ENCODE data around the gene DENND1A.

Gene DENND1A

DNA sequence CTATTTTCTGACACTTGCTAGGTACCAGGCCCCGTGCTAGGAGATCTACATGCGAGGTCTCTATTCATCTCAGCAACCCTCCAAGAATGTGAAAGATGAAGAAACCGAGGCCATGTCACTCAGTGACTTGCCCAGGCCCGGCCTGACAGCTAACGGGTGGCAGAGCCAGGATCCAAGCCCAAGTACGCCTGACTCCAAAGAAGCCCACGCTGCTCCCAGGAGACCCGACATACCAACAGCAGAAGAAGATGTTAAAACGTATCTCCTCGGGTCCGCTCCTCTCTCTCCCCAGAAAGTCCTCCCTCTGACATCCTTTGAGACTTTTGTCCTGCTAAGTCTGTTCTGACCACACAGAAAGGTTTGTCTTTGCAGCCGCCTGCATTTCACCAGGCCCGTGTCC lies 508.7 kb downstream of the DENND1A start:
- Histone ChIP-seq H3K36me3 (ENCODE audit: control insufficient read depth in 1 of 2, insufficient read depth in 2 of 2, low read depth in 1 of 2, low read length in 2 of 2) (peaks cover 7 to 23% of the 10 kb centered on the region in 2 experiments), H3K9me3 (ENCODE audit: control insufficient read depth, low read length) (no peaks in the 10 kb centered on the region)
- 95% methylated on average over 13 of the region's 13 CpGs for WGBS

GRCh38 chr9:123420592-123421111 lies 509.3 kb downstream of the DENND1A start:
- Histone ChIP-seq H3K4ac (ENCODE audit: low read depth in 1 of 2, low read length in 2 of 2) (no peak overlapping the region), H3K4me2 (ENCODE audit: low read length, poor library complexity, severe bottlenecking) (no peak overlapping the region), H3K23ac (ENCODE audit: low read length in 2 of 2) (no peak overlapping the region), H2AK5ac (ENCODE audit: low read length, severe bottlenecking) (no peak overlapping the region), H2AFZ (ENCODE audit: low read depth, low read length) (no peak overlapping the region), H3K9me3 (ENCODE audit: control insufficient read depth, low read length) (no peaks in the 10 kb centered on the region), H4K8ac (ENCODE audit: low read length) (no peak overlapping the region), H2BK12ac (ENCODE audit: low read length in 2 of 2) (no peak overlapping the region), H3K4me1 (ENCODE audit: control insufficient read depth, insufficient read depth, low read depth, low read length) (no peaks in the 10 kb centered on the region), H3K4me3 (ENCODE audit: insufficient read depth in 1 of 2, low read depth in 1 of 2, low read length in 2 of 2) (no peak overlapping the region), H3K14ac (ENCODE audit: low read length in 2 of 2) (no peak overlapping the region), H3K79me1 (replicated peaks; ENCODE audit: low read length, poor library complexity, severe bottlenecking) (no peaks in the 10 kb centered on the region), H3K27ac (ENCODE audit: low read length, poor library complexity, severe bottlenecking) (no peak overlapping the region), H2BK120ac (ENCODE audit: low read depth, low read length) (no peak overlapping the region), H2BK15ac (ENCODE audit: low read depth, poor library complexity, severe bottlenecking) (no peak overlapping the region), H2BK5ac (ENCODE audit: low read depth, low read length, poor library complexity, severe bottlenecking) (no peak overlapping the region), H3K27me3 (ENCODE audit: control insufficient read depth in 1 of 2, insufficient read depth in 1 of 2, low read length in 2 of 2) (no peaks in the 10 kb centered on the region), H3K9ac (ENCODE audit: low read length) (no peak overlapping the region), H3K18ac (ENCODE audit: low read depth in 1 of 2, low read length in 2 of 2) (no peak overlapping the region), H4K91ac (ENCODE audit: low read length) (no peak overlapping the region), H3K36me3 (ENCODE audit: control insufficient read depth in 1 of 2, insufficient read depth in 2 of 2, low read depth in 1 of 2, low read length in 2 of 2) (peaks cover 7 to 23% of the 10 kb centered on the region in 2 experiments)
- no peak for DNase-seq
- 88% methylated on average over 17 of the region's 17 CpGs for WGBS

More for the DNA sequence above, 508.7 kb downstream of the DENND1A start:
- Histone ChIP-seq H3K27me3 (ENCODE audit: control insufficient read depth in 1 of 2, insufficient read depth in 1 of 2, low read length in 2 of 2) (no peaks in the 10 kb centered on the region), H4K91ac (ENCODE audit: low read length) (no peak overlapping the region), H3K4ac (ENCODE audit: low read depth in 1 of 2, low read length in 2 of 2) (no peak overlapping the region), H3K18ac (ENCODE audit: low read depth in 1 of 2, low read length in 2 of 2) (no peak overlapping the region), H2BK12ac (ENCODE audit: low read length in 2 of 2) (no peak overlapping the region), H3K14ac (ENCODE audit: low read length in 2 of 2) (no peak overlapping the region), H2AFZ (ENCODE audit: low read depth, low read length) (no peak overlapping the region), H3K9ac (ENCODE audit: low read length) (no peak overlapping the region), H2BK120ac (ENCODE audit: low read depth, low read length) (no peak overlapping the region), H2BK15ac (ENCODE audit: low read depth, poor library complexity, severe bottlenecking) (no peak overlapping the region), H2BK5ac (ENCODE audit: low read depth, low read length, poor library complexity, severe bottlenecking) (no peak overlapping the region), H3K27ac (ENCODE audit: low read length, poor library complexity, severe bottlenecking) (no peak overlapping the region), H3K23ac (ENCODE audit: low read length in 2 of 2) (no peak overlapping the region), H4K8ac (ENCODE audit: low read length) (no peak overlapping the region), H3K79me1 (replicated peaks; ENCODE audit: low read length, poor library complexity, severe bottlenecking) (no peaks in the 10 kb centered on the region), H2AK5ac (ENCODE audit: low read length, severe bottlenecking) (no peak overlapping the region), H3K4me3 (ENCODE audit: insufficient read depth in 1 of 2, low read depth in 1 of 2, low read length in 2 of 2) (no peak overlapping the region), H3K4me2 (ENCODE audit: low read length, poor library complexity, severe bottlenecking) (no peak overlapping the region), H3K4me1 (ENCODE audit: control insufficient read depth, insufficient read depth, low read depth, low read length) (no peaks in the 10 kb centered on the region)
- DNase-seq = no peak

GRCh38 chr9:123419721-123420591 lies 510.0 kb downstream of the DENND1A start:
- Histone ChIP-seq H2AFZ (ENCODE audit: low read depth, low read length) (no peak overlapping the region), H3K18ac (ENCODE audit: low read depth in 1 of 2, low read length in 2 of 2) (no peak overlapping the region), H2BK15ac (ENCODE audit: low read depth, poor library complexity, severe bottlenecking) (no peak overlapping the region), H3K23ac (ENCODE audit: low read length in 2 of 2) (no peak overlapping the region), H3K79me1 (replicated peaks; ENCODE audit: low read length, poor library complexity, severe bottlenecking) (no peaks in the 10 kb centered on the region), H2AK5ac (ENCODE audit: low read length, severe bottlenecking) (no peak overlapping the region), H3K4me3 (ENCODE audit: insufficient read depth in 1 of 2, low read depth in 1 of 2, low read length in 2 of 2) (no peak overlapping the region), H4K8ac (ENCODE audit: low read length) (no peak overlapping the region), H3K9me3 (ENCODE audit: control insufficient read depth, low read length) (no peaks in the 10 kb centered on the region), H3K27me3 (ENCODE audit: control insufficient read depth in 1 of 2, insufficient read depth in 1 of 2, low read length in 2 of 2) (no peaks in the 10 kb centered on the region), H3K9ac (ENCODE audit: low read length) (no peak overlapping the region), H3K14ac (ENCODE audit: low read length in 2 of 2) (no peak overlapping the region), H2BK12ac (ENCODE audit: low read length in 2 of 2) (no peak overlapping the region), H3K4me1 (ENCODE audit: control insufficient read depth, insufficient read depth, low read depth, low read length) (no peaks in the 10 kb centered on the region), H3K4ac (ENCODE audit: low read depth in 1 of 2, low read length in 2 of 2) (no peak overlapping the region), H3K4me2 (ENCODE audit: low read length, poor library complexity, severe bottlenecking) (no peak overlapping the region), H3K27ac (ENCODE audit: low read length, poor library complexity, severe bottlenecking) (no peak overlapping the region), H2BK120ac (ENCODE audit: low read depth, low read length) (no peak overlapping the region), H3K36me3 (ENCODE audit: control insufficient read depth in 1 of 2, insufficient read depth in 2 of 2, low read depth in 1 of 2, low read length in 2 of 2) (peaks cover 7 to 28% of the 10 kb centered on the region in 2 experiments), H2BK5ac (ENCODE audit: low read depth, low read length, poor library complexity, severe bottlenecking) (no peak overlapping the region), H4K91ac (ENCODE audit: low read length) (no peak overlapping the region)
- 89% methylated on average over 31 of the region's 31 CpGs for WGBS
- no peak for DNase-seq

DNA sequence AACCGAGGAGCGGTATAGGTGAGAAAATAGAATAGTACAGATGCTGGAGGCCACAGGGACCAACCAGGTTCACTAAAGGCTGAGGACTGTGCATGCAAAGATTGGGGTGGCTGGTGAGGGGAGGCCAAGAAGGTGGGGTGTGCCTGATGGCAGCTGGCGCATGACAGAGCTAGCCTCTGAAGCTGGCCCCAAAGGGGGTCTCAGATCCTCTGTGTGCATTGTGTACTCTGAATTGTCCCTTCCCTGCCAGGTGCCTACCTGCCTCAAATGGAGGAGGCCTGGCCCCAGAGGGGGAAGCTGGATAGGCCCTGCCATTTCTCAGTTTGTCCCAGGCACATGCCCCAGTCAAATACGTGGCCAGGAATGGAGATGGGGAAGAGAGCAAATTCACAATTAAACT lies 510.8 kb downstream of the DENND1A start:
- Histone ChIP-seq H3K4me3 (ENCODE audit: insufficient read depth in 1 of 2, low read depth in 1 of 2, low read length in 2 of 2) (no peak overlapping the region), H2AK5ac (ENCODE audit: low read length, severe bottlenecking) (no peak overlapping the region), H3K9me3 (ENCODE audit: control insufficient read depth, low read length) (no peaks in the 10 kb centered on the region), H3K27ac (ENCODE audit: low read length, poor library complexity, severe bottlenecking) (no peak overlapping the region), H3K27me3 (ENCODE audit: control insufficient read depth in 1 of 2, insufficient read depth in 1 of 2, low read length in 2 of 2) (no peaks in the 10 kb centered on the region), H2BK12ac (ENCODE audit: low read length in 2 of 2) (no peak overlapping the region), H3K4me1 (ENCODE audit: control insufficient read depth, insufficient read depth, low read depth, low read length) (no peaks in the 10 kb centered on the region), H4K91ac (ENCODE audit: low read length) (no peak overlapping the region), H2BK120ac (ENCODE audit: low read depth, low read length) (no peak overlapping the region), H3K14ac (ENCODE audit: low read length in 2 of 2) (no peak overlapping the region), H3K79me1 (replicated peaks; ENCODE audit: low read length, poor library complexity, severe bottlenecking) (no peaks in the 10 kb centered on the region), H4K8ac (ENCODE audit: low read length) (no peak overlapping the region), H3K4me2 (ENCODE audit: low read length, poor library complexity, severe bottlenecking) (no peak overlapping the region), H3K23ac (ENCODE audit: low read length in 2 of 2) (no peak overlapping the region), H2BK5ac (ENCODE audit: low read depth, low read length, poor library complexity, severe bottlenecking) (no peak overlapping the region), H3K36me3 (ENCODE audit: control insufficient read depth in 1 of 2, insufficient read depth in 2 of 2, low read depth in 1 of 2, low read length in 2 of 2) (peaks cover 7 to 25% of the 10 kb centered on the region in 2 experiments), H2BK15ac (ENCODE audit: low read depth, poor library complexity, severe bottlenecking) (no peak overlapping the region), H3K9ac (ENCODE audit: low read length) (no peak overlapping the region), H3K4ac (ENCODE audit: low read depth in 1 of 2, low read length in 2 of 2) (no peak overlapping the region), H3K18ac (ENCODE audit: low read depth in 1 of 2, low read length in 2 of 2) (no peak overlapping the region), H2AFZ (ENCODE audit: low read depth, low read length) (no peak overlapping the region)
- WGBS = 95% methylated on average over 4 of the region's 4 CpGs
- DNase-seq = no peak
